ENCODE data around the gene CDKN1A. TPM values are rescaled to one million over a fixed set of nuclear protein-coding genes. Genes with fewer than 3 reads are reported as not detected.

CDKN1A gene
- total RNA-seq, 4 donors from 2014 or later: 110 to 346 (median 260) TPM

DNA sequence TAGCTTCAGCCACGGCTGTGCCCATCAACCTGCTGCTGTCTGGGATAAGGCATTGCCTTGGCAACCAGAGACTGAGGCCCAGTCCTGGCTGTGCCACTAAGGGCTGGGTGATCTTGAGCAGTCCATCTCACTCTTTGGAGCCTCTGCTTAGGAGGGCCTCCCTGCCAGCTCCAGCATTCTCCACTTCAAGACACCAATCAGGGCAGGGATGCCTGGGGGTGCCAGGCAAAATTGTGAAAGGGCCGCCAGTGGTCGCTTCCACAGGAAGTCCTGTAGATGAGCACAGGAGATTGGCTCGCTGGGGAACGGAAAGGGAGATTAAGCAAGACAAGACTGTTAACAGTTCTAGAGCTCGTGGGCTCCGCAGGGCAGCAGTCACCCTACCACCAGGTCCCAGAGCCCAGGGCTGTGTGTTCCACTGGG, 19.0 kb downstream of the CDKN1A start, which contains the start of gene RAB44:
TSS of gene RAB44 (plus strand) at position 346 of the 423 bp plus-strand sequence. CDS start 6,410 bp downstream, outside the sequence.
- in situ Hi-C loops (cut with MboI; ENCODE audit: low sequenced_read_pairs in 4 of 4): loop anchor here in 1 of 4 donors (25.0 kb wide), 1 partner anchor 260 kb away; the partner anchor contains the start of genes KCTD20 and PXT1
- no peak within 1 kb of the TSS for H3K27ac ChIP-seq

DNA sequence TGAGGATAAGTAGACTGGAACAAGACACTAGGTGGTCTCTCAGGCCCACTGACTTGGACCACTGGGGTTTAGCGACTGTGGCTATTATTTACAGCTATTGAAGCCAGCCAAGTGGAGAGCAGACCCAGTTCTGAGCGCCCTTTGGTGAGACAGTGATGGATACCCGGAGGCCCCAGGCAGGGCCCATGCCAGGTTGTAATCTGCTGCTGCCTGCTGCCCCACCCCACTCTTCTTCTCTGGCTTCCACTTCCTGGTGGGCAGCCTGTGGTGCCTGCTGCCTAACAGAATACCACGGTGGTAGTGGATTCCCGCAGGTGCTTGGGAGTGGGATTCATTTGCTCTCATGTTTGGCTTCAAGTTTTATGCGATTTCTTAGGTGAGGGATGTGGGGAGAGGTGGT, 19.7 kb downstream of the CDKN1A start:
- H3K4me3 ChIP-seq: no peak overlapping the region
- in situ Hi-C loops (cut with MboI; ENCODE audit: low sequenced_read_pairs in 4 of 4): loop anchor here in 1 of 4 donors (25.0 kb wide), 1 partner anchor 261 kb away; the partner anchor contains the start of genes KCTD20 and PXT1
- intact Hi-C loops (cut with DNase I; ENCODE audit: low total_unique reads): no loop called here
- no peak for DNase-seq
- ATAC-seq: no peak
- TF ChIP-seq CTCF (IDR thresholded peaks at IDR 0.05 in 4 of 5, conservative IDR thresholded peaks at IDR 0.05 in 1 of 5) (no peak), POLR2A (IDR thresholded peaks at IDR 0.05) (no peak)
- H3K27ac ChIP-seq: no peak overlapping the region
- no peaks in the 10 kb centered on the region for H3K27me3 ChIP-seq
- no peaks in the 10 kb centered on the region for H3K36me3 ChIP-seq
- H3K9me3 ChIP-seq: no peaks in the 10 kb centered on the region
- no peaks in the 10 kb centered on the region for H3K4me1 ChIP-seq

More for the DNA sequence above, 19.0 kb downstream of the CDKN1A start, which contains the start of gene RAB44:
- no peak within 1 kb of the TSS for H3K4me3 ChIP-seq
- peaks cover 0 to 7% of the 10 kb centered on the region in 2 donors for H3K4me1 ChIP-seq
- H3K9me3 ChIP-seq: no peaks in the 10 kb centered on the region
- intact Hi-C loops (cut with DNase I; ENCODE audit: low total_unique reads): no loop called here
- ATAC-seq (no peak), DNase-seq (no peak)
- TF ChIP-seq CTCF (IDR thresholded peaks at IDR 0.05 in 4 of 5, conservative IDR thresholded peaks at IDR 0.05 in 1 of 5): no peak
- no peak for TF ChIP-seq POLR2A (IDR thresholded peaks at IDR 0.05)
- H3K36me3 ChIP-seq: no peaks in the 10 kb centered on the region
- no peaks in the 10 kb centered on the region for H3K27me3 ChIP-seq

- no peak overlapping the region for H3K4me3 ChIP-seq
- no peak overlapping the region for H3K27ac ChIP-seq
- intact Hi-C loops (cut with DNase I; ENCODE audit: low total_unique reads) (no loop called here), in situ Hi-C loops (cut with MboI; ENCODE audit: low sequenced_read_pairs in 4 of 4) (loop anchor here in 1 of 4 donors (25.0 kb wide), 1 partner anchor 262 kb away; the partner anchor contains the start of genes KCTD20 and PXT1)
- no peaks in the 10 kb centered on the region for H3K4me1 ChIP-seq
- no peaks in the 10 kb centered on the region for H3K9me3 ChIP-seq
- no peaks in the 10 kb centered on the region for H3K36me3 ChIP-seq
- no peaks in the 10 kb centered on the region for H3K27me3 ChIP-seq
- DNase-seq: no peak
- ATAC-seq: no peak
- no peak for TF ChIP-seq CTCF (IDR thresholded peaks at IDR 0.05 in 4 of 5, conservative IDR thresholded peaks at IDR 0.05 in 1 of 5)
- no peak for TF ChIP-seq POLR2A (IDR thresholded peaks at IDR 0.05)
Observed at GRCh38 chr6:36698871-36699271, 20.4 kb downstream of the CDKN1A start.

DNA sequence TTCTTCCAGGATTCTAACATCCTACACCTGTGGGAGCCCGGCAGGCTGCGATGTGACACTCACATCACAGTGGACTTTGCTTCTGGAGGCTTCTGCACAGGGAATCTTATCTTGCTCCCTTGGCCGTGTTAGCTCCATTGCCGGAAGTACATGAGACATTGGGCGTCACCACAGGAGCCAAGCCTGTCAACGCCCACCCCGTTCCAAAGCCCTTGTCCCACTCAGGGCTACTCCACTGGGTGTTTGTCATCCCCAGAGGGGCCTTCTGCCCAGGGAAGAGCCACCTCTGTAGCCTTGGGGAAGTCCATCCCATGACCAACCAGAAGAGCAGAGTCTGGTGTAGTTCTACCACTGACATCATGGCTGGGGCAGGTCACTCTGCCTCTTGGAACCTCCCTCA, 20.8 kb downstream of the CDKN1A start:
- Histone ChIP-seq H3K36me3 (no peaks in the 10 kb centered on the region), H3K27me3 (no peaks in the 10 kb centered on the region), H3K4me1 (no peaks in the 10 kb centered on the region), H3K9me3 (no peaks in the 10 kb centered on the region), H3K4me3 (no peak overlapping the region), H3K27ac (no peak overlapping the region)
- intact Hi-C loops (cut with DNase I; ENCODE audit: low total_unique reads) (no loop called here), in situ Hi-C loops (cut with MboI; ENCODE audit: low sequenced_read_pairs in 4 of 4) (loop anchor here in 1 of 4 donors (25.0 kb wide), 1 partner anchor 262 kb away; the partner anchor contains the start of genes KCTD20 and PXT1)
- no peak for ATAC-seq
- DNase-seq: no peak
- TF ChIP-seq POLR2A (IDR thresholded peaks at IDR 0.05) (no peak), CTCF (IDR thresholded peaks at IDR 0.05 in 4 of 5, conservative IDR thresholded peaks at IDR 0.05 in 1 of 5) (no peak)
